Breast epithelium (tissue), 3 donors: ENCODE data around the gene IMMP2L.

Source experiments
- CTCF ChIP-seq, 3 donors: fragments of 450-650 bp; IDR thresholded peaks; one replicate each; pipeline ENCODE4 v1.5.1; 2016 to 2017; ENCODE audit warnings: antibody characterized with exemption in 3 of 3, mild to moderate bottlenecking in 3 of 3, moderate library complexity in 3 of 3
- POLR2AphosphoS5 ChIP-seq, 3 donors: sonication (generic); formaldehyde crosslinking; IDR thresholded peaks; one replicate each; pipeline ENCODE4 v1.6.1; 2017; ENCODE audit warnings: antibody characterized with exemption in 3 of 3

- TF ChIP-seq CTCF (IDR thresholded peaks at IDR 0.05) = no peak
- no peak for TF ChIP-seq POLR2AphosphoS5 (IDR thresholded peaks at IDR 0.05)
These were observed 271.9 kb downstream of the IMMP2L start for GRCh38 chr7:111290419-111290818.
